ENCODE data around the gene BHLHA15. TPM values are rescaled to one million over a fixed set of nuclear protein-coding genes. Genes with fewer than 3 reads are reported as not detected.

BHLHA15 gene
- total and polyA plus RNA-seq, 2 of the 13 experiments (the other 11 are each of a cell fraction or from before 2014, with no cell fraction given) = 1.9 to 6.1 TPM

GRCh38 chr7:98234429-98235147 is 23.3 kb downstream of the BHLHA15 start:
- ChIA-PET POLR2A (no interaction called here), CTCF (ENCODE audit: low intra/inter-chr PET ratio, low total read pairs) (no interaction called here)
- Histone ChIP-seq H3K4me2 (ENCODE audit: low read depth, low read length) (no peak overlapping the region), H3K27ac (ENCODE audit: extremely low read length, insufficient read depth, low read length) (no peak overlapping the region), H3K79me2 (ENCODE audit: insufficient read depth, low read length) (no peaks in the 10 kb centered on the region), H2AFZ (ENCODE audit: low read length) (no peak overlapping the region), H3K27me3 (ENCODE audit: control insufficient read depth in 1 of 2, insufficient read depth in 2 of 2, low read length in 2 of 2) (no peaks in the 10 kb centered on the region), H3K4me1 (ENCODE audit: insufficient read depth, low read length) (peaks cover 9% of the 10 kb centered on the region), H4K20me1 (ENCODE audit: insufficient read depth, low read length) (no peaks in the 10 kb centered on the region), H3K9ac (ENCODE audit: insufficient read depth, low read depth, low read length) (no peak overlapping the region), H3K4me3 (replicated peaks in 1 of 3; ENCODE audit: insufficient read depth in 1 of 3, low read depth in 2 of 3, low read length in 3 of 3) (no peak overlapping the region), H3K36me3 (replicated peaks in 1 of 2; ENCODE audit: control insufficient read depth in 1 of 2, insufficient read depth in 2 of 2, low read length in 2 of 2) (no peaks in the 10 kb centered on the region; a peak in 2 of 5 replicates), H3K9me3 (ENCODE audit: low read length) (no peaks in the 10 kb centered on the region)
- FAIRE-seq (no peak), ATAC-seq (no peak), DNase-seq (ENCODE audit: low spot score) (no peak)
- in situ Hi-C loops (cut with HindIII; ENCODE audit: extremely low pct_ligation_motif_present, low pct_unique_long_range_greater_than_20kb) = no loop called here
- BruUV-seq (replicated peaks) = no TSS peak
- intact Hi-C loops (cut with micrococcal nuclease; ENCODE audit: unreplicated experiment) = no loop called here
- no peak for TF ChIP-seq E2F5 (CRISPR knock-in tag; conservative IDR thresholded peaks at IDR 0.05)
- peak; percentile 61; the same call in 1 of the 2 replicates for TF ChIP-seq ZNF121 (CRISPR knock-in tag; IDR thresholded peaks at IDR 0.05)
- WGBS (ENCODE audit: low lambda C conversion rate) = 93% methylated on average over 10 of the region's 10 CpGs

GRCh38 chr7:98235901-98236300 is 24.7 kb downstream of the BHLHA15 start:
- Histone ChIP-seq H3K4me2 (ENCODE audit: low read depth, low read length) (no peak overlapping the region), H3K27me3 (ENCODE audit: control insufficient read depth in 1 of 2, insufficient read depth in 2 of 2, low read length in 2 of 2) (no peaks in the 10 kb centered on the region), H3K9ac (ENCODE audit: insufficient read depth, low read depth, low read length) (no peak overlapping the region), H2AFZ (ENCODE audit: low read length) (no peak overlapping the region), H3K36me3 (replicated peaks in 1 of 2; ENCODE audit: control insufficient read depth in 1 of 2, insufficient read depth in 2 of 2, low read length in 2 of 2) (no peaks in the 10 kb centered on the region; a peak in 2 of 5 replicates), H3K79me2 (ENCODE audit: insufficient read depth, low read length) (no peaks in the 10 kb centered on the region), H3K27ac (ENCODE audit: extremely low read length, insufficient read depth, low read length) (no peak overlapping the region), H3K4me1 (ENCODE audit: insufficient read depth, low read length) (no peaks in the 10 kb centered on the region), H3K4me3 (replicated peaks in 1 of 3; ENCODE audit: insufficient read depth in 1 of 3, low read depth in 2 of 3, low read length in 3 of 3) (no peak overlapping the region), H3K9me3 (ENCODE audit: low read length) (no peaks in the 10 kb centered on the region), H4K20me1 (ENCODE audit: insufficient read depth, low read length) (no peaks in the 10 kb centered on the region)
- ChIA-PET POLR2A (no interaction called here), CTCF (ENCODE audit: low intra/inter-chr PET ratio, low total read pairs) (no interaction called here)
- no TSS peak for BruUV-seq (replicated peaks)
- TF ChIP-seq FOXC1 (CRISPR knock-in tag; IDR thresholded peaks at IDR 0.05; ENCODE audit: borderline replicate concordance) (no peak), HIVEP1 (CRISPR knock-in tag; IDR thresholded peaks at IDR 0.05) (no peak), CBX2 (IDR thresholded peaks at IDR 0.05; ENCODE audit: low read depth, low read length) (no peak), CBX2 (CRISPR knock-in tag; IDR thresholded peaks at IDR 0.05; ENCODE audit: low read depth) (no peak), PPARG (CRISPR knock-in tag; conservative IDR thresholded peaks at IDR 0.05) (no peak), TBX3 (IDR thresholded peaks at IDR 0.05; ENCODE audit: borderline replicate concordance) (no peak), ZBTB7A (CRISPR knock-in tag; IDR thresholded peaks at IDR 0.05) (no peak), ZNF75D (CRISPR knock-in tag; IDR thresholded peaks at IDR 0.05; ENCODE audit: borderline replicate concordance) (no peak), ATF3 (CRISPR knock-in tag; IDR thresholded peaks at IDR 0.05) (no peak)
- ATAC-seq (no peak), FAIRE-seq (no peak), DNase-seq (ENCODE audit: low spot score) (no peak)
- intact Hi-C loops (cut with micrococcal nuclease; ENCODE audit: unreplicated experiment) (no loop called here), in situ Hi-C loops (cut with HindIII; ENCODE audit: extremely low pct_ligation_motif_present, low pct_unique_long_range_greater_than_20kb) (no loop called here)
- WGBS (ENCODE audit: low lambda C conversion rate) = 89% methylated on average over 1 of the region's 11 CpGs

Data from HepG2 (cell line).